GM12865 (cell line): ENCODE results near the gene RHBG.

Experiments used
- DNase-seq: peaks from one replicate; pipeline ENCODE4 v3.0.0; 2010; ENCODE audit warnings: low read depth
- H3K4me3 ChIP-seq: 2 replicates; pipeline ENCODE4 v1.5.1; 2011; ENCODE audit warnings: mild to moderate bottlenecking, low read depth, low read length, control low read depth
- CTCF ChIP-seq: IDR thresholded peaks from 2 replicates; pipeline ENCODE4 v1.5.1; 2011; ENCODE audit warnings: low read length, control low read depth, low read depth, inconsistent platforms; ENCODE audit not compliant: insufficient read depth; ENCODE audit errors: missing control alignments

The RHBG gene

GRCh38 chr1:156356262-156356874, 12.6 kb upstream of the RHBG start:
- TF ChIP-seq CTCF: no peak
- no peak for DNase-seq
- H3K4me3 ChIP-seq: no peak overlapping the region

DNA sequence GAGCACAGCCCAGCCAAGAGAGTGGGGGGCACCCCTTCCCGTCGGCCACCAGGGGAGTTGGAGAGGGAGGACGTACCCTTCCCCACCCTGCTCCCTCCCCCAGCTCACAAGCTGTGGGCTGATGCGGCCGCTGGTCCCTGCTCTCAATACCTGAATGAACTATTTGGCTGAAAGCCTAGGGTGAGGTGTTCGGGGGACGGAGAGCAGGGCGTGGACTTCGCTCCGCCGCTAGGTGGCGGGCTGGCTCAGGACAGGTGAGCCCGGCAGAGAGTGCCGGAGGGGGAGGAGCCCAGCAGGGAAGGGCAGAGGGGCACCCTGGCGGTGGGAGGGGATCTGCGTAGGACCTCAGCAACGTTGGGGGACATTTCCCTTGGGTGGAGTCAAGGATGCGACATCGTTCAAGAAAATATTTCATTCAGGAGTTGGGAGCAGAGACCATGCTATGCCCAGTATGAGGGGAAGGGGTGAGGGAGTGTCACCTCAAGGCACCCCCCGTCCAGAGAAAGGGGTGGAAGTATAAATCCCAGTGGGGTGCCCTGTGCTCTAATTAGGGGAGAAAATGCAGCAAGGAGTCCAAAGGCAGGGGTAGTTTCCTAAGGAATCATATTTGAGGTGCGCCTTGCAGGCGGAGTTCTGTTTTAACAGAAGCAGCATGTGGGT, 12.0 kb upstream of the RHBG start:
- TF ChIP-seq CTCF: peak; percentile 92
- no peak overlapping the region for H3K4me3 ChIP-seq
- peak; percentile 70 for DNase-seq

DNA sequence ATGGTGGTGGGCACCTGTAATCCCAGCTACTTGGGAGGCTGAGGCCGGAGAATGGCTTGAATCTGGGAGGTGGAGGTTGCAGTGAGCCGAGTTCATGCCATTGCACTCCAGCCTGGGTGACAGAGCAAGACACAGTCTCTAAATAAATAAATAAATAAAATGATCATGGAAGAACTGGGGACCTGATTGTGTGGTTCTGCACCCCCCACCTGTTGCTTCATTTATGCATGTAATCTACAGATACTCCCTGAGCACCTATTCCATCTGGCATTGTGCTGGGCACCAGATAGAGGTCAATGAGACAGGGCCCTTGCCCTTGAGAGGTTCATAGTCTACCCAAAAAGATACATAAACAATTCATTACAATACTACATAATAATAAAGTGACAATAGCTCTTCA, 11.0 kb upstream of the RHBG start:
- no peak for TF ChIP-seq CTCF
- no peak for DNase-seq
- no peak overlapping the region for H3K4me3 ChIP-seq

- H3K4me3 ChIP-seq: no peak overlapping the region
- TF ChIP-seq CTCF: no peak
- DNase-seq: no peak
Measured at GRCh38 chr1:156358641-156359040, 10.4 kb upstream of the RHBG start.

DNA sequence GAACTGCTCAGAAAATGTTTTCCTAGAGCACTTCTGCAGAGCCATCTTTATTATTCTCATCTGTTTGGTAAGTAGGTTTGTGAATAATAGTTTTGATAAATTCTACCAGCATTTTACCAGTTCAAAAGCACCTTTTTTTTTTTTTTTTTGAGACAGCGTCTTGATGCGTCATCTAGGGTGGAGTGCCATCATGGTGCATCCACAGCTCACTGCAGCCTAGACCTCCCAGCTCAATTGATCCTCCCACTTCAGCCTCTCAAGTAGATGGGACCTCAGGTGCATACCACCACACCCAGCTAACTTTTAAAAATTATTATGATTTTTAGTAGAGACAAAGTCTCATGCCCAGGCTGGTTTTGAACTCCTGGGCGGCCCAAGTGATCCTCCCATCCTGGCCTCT, 9.8 kb upstream of the RHBG start:
- DNase-seq: no peak
- TF ChIP-seq CTCF: no peak
- H3K4me3 ChIP-seq: no peak overlapping the region

DNA sequence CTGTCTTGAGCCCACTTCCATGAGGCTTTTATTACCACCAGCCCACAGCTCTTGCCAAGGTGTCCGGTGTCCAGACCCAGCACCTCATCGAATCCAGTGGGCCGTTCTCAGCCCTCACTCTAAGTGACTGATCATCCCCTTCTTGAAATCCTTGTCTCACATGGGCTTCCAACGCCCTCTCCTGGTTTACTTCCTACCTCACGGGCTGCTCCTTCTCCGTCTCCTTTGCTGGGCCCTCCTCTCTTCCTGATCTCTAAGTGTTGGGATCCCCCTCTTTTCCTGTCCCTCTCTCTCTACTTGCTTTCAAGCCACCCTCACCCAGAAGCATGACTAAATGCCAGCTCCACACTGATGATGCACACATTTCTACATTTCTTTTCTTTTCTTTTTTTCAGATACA, 9.0 kb upstream of the RHBG start:
- DNase-seq: peak; percentile 19
- TF ChIP-seq CTCF: peak; percentile 4
- H3K4me3 ChIP-seq: no peak overlapping the region

DNA sequence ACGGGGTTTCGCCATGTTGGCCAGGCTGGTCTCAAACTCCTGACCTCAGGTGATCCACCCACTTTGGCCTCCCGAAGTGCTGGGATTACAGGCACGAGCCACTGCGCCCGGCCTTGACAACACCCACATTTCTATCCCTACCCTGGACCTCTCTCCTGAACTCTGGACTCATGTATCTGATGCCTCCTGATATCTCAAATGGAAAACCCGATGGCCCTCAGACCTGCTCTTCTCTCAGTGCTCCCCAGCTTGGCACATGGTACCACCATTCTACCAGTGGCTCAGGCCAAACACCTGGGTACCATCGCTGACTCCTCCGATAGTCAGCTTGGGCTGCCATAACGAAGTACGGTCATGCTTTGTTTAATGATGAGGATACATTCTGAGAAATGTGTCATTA, 8.5 kb upstream of the RHBG start:
- no peak for TF ChIP-seq CTCF
- H3K4me3 ChIP-seq: no peak overlapping the region
- DNase-seq: no peak
